Measurements from ENCODE around the gene MBLAC1.

The MBLAC1 gene

GRCh38 chr7:100154651-100155491 is 28.1 kb downstream of the MBLAC1 start:
- DNase-seq, result no peak

GRCh38 chr7:100155553-100156317 is 29.0 kb downstream of the MBLAC1 start:
- no peak for DNase-seq

GRCh38 chr7:100156331-100157068 is 29.7 kb downstream of the MBLAC1 start:
- DNase-seq, result no peak

- DNase-seq, result no peak
Observed at GRCh38 chr7:100157069-100157333, 30.2 kb downstream of the MBLAC1 start.

- DNase-seq, result no peak
Observed at GRCh38 chr7:100157334-100158228, 30.8 kb downstream of the MBLAC1 start.

- DNase-seq, result peak; percentile 72
Observed at GRCh38 chr7:100158229-100159098, 31.7 kb downstream of the MBLAC1 start, which contains the start of gene TRAPPC14. TRAPPC14 (minus strand) TSS chr7:100158723; CDS start chr7:100158499, 224 bp downstream.

GRCh38 chr7:100159099-100159623 is 32.4 kb downstream of the MBLAC1 start:
- DNase-seq, result no peak

GRCh38 chr7:100160067-100160466 is 33.3 kb downstream of the MBLAC1 start:
- no peak for DNase-seq

GRCh38 chr7:100163006-100163531 is 36.3 kb downstream of the MBLAC1 start:
- no peak for DNase-seq

- no peak for DNase-seq
Observed at GRCh38 chr7:100163871-100164270, 37.1 kb downstream of the MBLAC1 start.

- DNase-seq, result no peak
Observed at GRCh38 chr7:100166317-100166940, 39.7 kb downstream of the MBLAC1 start.

- no peak for DNase-seq
Observed at GRCh38 chr7:100166970-100167911, 40.5 kb downstream of the MBLAC1 start.

- no peak for DNase-seq
Observed at GRCh38 chr7:100167912-100168323, 41.2 kb downstream of the MBLAC1 start.

- DNase-seq, result no peak
Observed at GRCh38 chr7:100169147-100169850, 42.5 kb downstream of the MBLAC1 start.

- no peak for DNase-seq
Observed at GRCh38 chr7:100170101-100170897, 43.5 kb downstream of the MBLAC1 start.

- DNase-seq, result peak; percentile 33
Observed at GRCh38 chr7:100171087-100171681, 44.4 kb downstream of the MBLAC1 start.

- no peak for DNase-seq
Observed at GRCh38 chr7:100171840-100172239, 45.1 kb downstream of the MBLAC1 start.

All from activated gamma-delta T cell (primary cell).